NCI-H2107 treated with DMSO at 0.1 percent for 48 hours (cell line): ENCODE data around the gene CLDN11.

Experiments used
- DNase-seq: peaks from one replicate; lab custom pipeline; 2025; ENCODE audit not compliant: unreplicated experiment; lab: John Stamatoyannopoulos, UW

CLDN11 gene

GRCh38 chr3:170418422-170419398 is at the start of gene CLDN11:
TSS of gene CLDN11 (plus strand) at chr3:170418868. CDS start at chr3:170419067, 199 bp downstream.
- DNase-seq = peak; percentile 38

GRCh38 chr3:170368921-170369320 is 49.7 kb upstream of the CLDN11 start:
- no peak for DNase-seq

GRCh38 chr3:170372190-170372879 is 46.3 kb upstream of the CLDN11 start:
- peak; percentile 78 for DNase-seq

GRCh38 chr3:170383567-170383966 is 35.1 kb upstream of the CLDN11 start:
- DNase-seq = no peak

GRCh38 chr3:170386468-170386867 is 32.2 kb upstream of the CLDN11 start:
- no peak for DNase-seq

- DNase-seq = no peak
These were observed 30.7 kb upstream of the CLDN11 start for GRCh38 chr3:170387950-170388349.

GRCh38 chr3:170391108-170391507 is 27.6 kb upstream of the CLDN11 start:
- DNase-seq = no peak

- no peak for DNase-seq
These were observed 21.0 kb upstream of the CLDN11 start for GRCh38 chr3:170397685-170398084.

GRCh38 chr3:170405101-170405500 is 13.6 kb upstream of the CLDN11 start:
- no peak for DNase-seq

- peak; percentile 45 for DNase-seq
These were observed 8.1 kb upstream of the CLDN11 start for GRCh38 chr3:170410428-170411029.

GRCh38 chr3:170413291-170413690 is 5.4 kb upstream of the CLDN11 start:
- DNase-seq = peak; percentile 53

GRCh38 chr3:170414202-170414663 is 4.4 kb upstream of the CLDN11 start:
- peak; percentile 92 for DNase-seq

GRCh38 chr3:170417090-170417489 is 1.6 kb upstream of the CLDN11 start:
- no peak for DNase-seq

- no peak for DNase-seq
These were observed 954 bp downstream of the CLDN11 start for GRCh38 chr3:170419557-170420087.

- no peak for DNase-seq
These were observed 1.7 kb downstream of the CLDN11 start for GRCh38 chr3:170420307-170420821.

- DNase-seq = no peak
These were observed 2.5 kb downstream of the CLDN11 start for GRCh38 chr3:170421111-170421641.

GRCh38 chr3:170421758-170422157 is 3.1 kb downstream of the CLDN11 start:
- DNase-seq = no peak

- DNase-seq = no peak
These were observed 4.4 kb downstream of the CLDN11 start for GRCh38 chr3:170423001-170423615.

- no peak for DNase-seq
These were observed 6.2 kb downstream of the CLDN11 start for GRCh38 chr3:170424879-170425278.
